Smooth muscle cell (in vitro differentiated cells): Measurements from ENCODE around the gene FSIP1. TPM values are rescaled to one million over a fixed set of nuclear protein-coding genes. Genes with fewer than 3 reads are reported as not detected.

Source experiments
- DNase-seq: peaks from one replicate; lab custom pipeline; 2025; ENCODE audit not compliant: unreplicated experiment; lab: John Stamatoyannopoulos, UW
- H2AFZ ChIP-seq: fragments of 200-600 bp; sonication (generic); 2 replicates; pipeline ENCODE4 v1.6.0; 2016; ENCODE audit warnings: antibody characterized with exemption, low read depth, mild to moderate bottlenecking
- H3F3A ChIP-seq: fragments of 200-600 bp; sonication (generic); 2 replicates; pipeline ENCODE4 v1.6.0; 2017; ENCODE audit warnings: antibody characterized with exemption, low read depth
- H3K27ac ChIP-seq: fragments of 200-600 bp; sonication (generic); 2 replicates; pipeline ENCODE4 v1.5.1; 2016; ENCODE audit warnings: low read depth, mild to moderate bottlenecking
- H3K27me3 ChIP-seq: fragments of 200-600 bp; sonication (generic); 2 replicates; pipeline ENCODE4 v1.6.1; 2016; ENCODE audit warnings: low read depth, mild to moderate bottlenecking
- H3K36me3 ChIP-seq: fragments of 200-600 bp; sonication (generic); 2 replicates; pipeline ENCODE4 v1.5.1; 2016; ENCODE audit warnings: low read depth
- H3K4me1 ChIP-seq: fragments of 200-600 bp; sonication (generic); 2 replicates; pipeline ENCODE4 v1.5.1; 2016; ENCODE audit warnings: low read depth
- H3K4me2 ChIP-seq: fragments of 200-600 bp; sonication (generic); 2 replicates; pipeline ENCODE4 v1.6.0; 2016; ENCODE audit warnings: mild to moderate bottlenecking
- H3K4me3 ChIP-seq: fragments of 200-600 bp; sonication (generic); 2 replicates; pipeline ENCODE4 v1.5.1; 2016; ENCODE audit warnings: mild to moderate bottlenecking
- H3K79me2 ChIP-seq: fragments of 200-600 bp; sonication (generic); 2 replicates; pipeline ENCODE4 v1.6.0; 2016; ENCODE audit warnings: low read depth, mild to moderate bottlenecking
- H3K9ac ChIP-seq: fragments of 200-600 bp; sonication (generic); 2 replicates; pipeline ENCODE4 v1.6.0; 2016; ENCODE audit warnings: low read depth
- H3K9me3 ChIP-seq: fragments of 200-600 bp; sonication (generic); replicated peaks from 2 replicates; pipeline ENCODE4 v1.5.1; 2016; ENCODE audit warnings: low read depth
- H4K20me1 ChIP-seq: fragments of 200-600 bp; sonication (generic); 2 replicates; pipeline ENCODE4 v1.6.0; 2016; ENCODE audit warnings: low read depth
- WGBS: methylation state at CpG from one replicate; pipeline ENCODE4 v1.1.7; 2016; ENCODE audit warnings: low lambda C conversion rate; 5-methylcytosine and 5-hydroxymethylcytosine counted together
- polyA plus RNA-seq: library from polyadenylated mRNA; unstranded; fragments of >200 nt; fragmentation: Nextera tagmentation; extraction: Ambion mirVana; gene quantifications from 2 replicates; pipeline ENCODE4 v1.2.1, GENCODE V29; 2016
- total RNA-seq: library from RNA; depleted of rRNA; stranded (reverse); fragments of >200 nt; gene quantifications from 2 replicates; pipeline ENCODE4 v1.2.3, GENCODE V29; 2014
- TF ChIP-seq, protein P1 (sequence below): fragments of 200-600 bp; sonication (generic); IDR thresholded peaks from 2 replicates; pipeline ENCODE4 v1.5.1; 2017; ENCODE audit warnings: borderline replicate concordance, mild to moderate bottlenecking, antibody characterized with exemption; ENCODE audit not compliant: insufficient read depth, poor library complexity, severe bottlenecking

Gene FSIP1
- total and polyA plus RNA-seq, 2 experiments from 2014 or later, result 0.13 to 0.43 TPM

DNA sequence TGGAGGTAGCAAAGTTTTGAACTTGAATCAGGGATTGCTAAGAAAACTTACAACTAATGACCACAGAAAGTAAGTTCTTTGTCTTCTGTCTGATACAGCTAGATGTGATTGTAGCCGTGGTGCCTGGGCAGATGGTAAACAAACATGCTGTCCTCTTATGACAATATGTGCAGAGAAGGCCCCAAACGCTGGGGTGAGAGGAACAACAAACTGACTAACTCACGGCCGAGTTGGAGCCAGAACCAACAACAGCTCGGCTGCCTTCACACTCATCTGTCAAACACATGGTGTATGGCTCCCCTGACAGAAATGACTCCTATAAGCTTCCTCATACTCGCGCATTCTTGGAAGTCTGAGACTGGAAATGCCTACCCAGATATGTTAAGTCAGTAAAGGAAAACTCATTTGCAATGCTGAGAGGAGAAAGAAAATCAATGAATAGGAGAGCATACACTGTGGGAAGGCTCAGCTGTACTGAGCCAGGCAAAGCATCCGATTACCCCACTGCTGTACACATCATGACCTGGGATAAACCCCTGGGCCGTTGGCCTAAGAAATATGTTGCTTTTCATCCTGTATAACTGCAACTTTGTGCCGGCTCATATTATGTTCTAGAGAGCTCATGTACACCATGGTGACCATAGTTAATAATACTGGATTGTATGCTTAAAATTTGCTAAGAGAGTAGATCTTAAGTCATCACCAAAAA, 196.1 kb downstream of the FSIP1 start:
- Histone ChIP-seq H3F3A (peaks cover 72% of the 10 kb centered on the region), H3K36me3 (peaks cover 64% of the 10 kb centered on the region), H3K4me3 (no peak overlapping the region), H3K27me3 (no peaks in the 10 kb centered on the region), H3K9me3 (no peaks in the 10 kb centered on the region), H2AFZ (no peak overlapping the region), H3K4me2 (no peak overlapping the region), H4K20me1 (peaks cover 100% of the 10 kb centered on the region), H3K4me1 (no peaks in the 10 kb centered on the region), H3K27ac (peak overlapping the region; percentile 24), H3K9ac (no peak overlapping the region), H3K79me2 (peaks cover 36% of the 10 kb centered on the region)
- WGBS, result 74% methylated on average over 10 of the region's 10 CpGs
- TF ChIP-seq, protein P1, sequence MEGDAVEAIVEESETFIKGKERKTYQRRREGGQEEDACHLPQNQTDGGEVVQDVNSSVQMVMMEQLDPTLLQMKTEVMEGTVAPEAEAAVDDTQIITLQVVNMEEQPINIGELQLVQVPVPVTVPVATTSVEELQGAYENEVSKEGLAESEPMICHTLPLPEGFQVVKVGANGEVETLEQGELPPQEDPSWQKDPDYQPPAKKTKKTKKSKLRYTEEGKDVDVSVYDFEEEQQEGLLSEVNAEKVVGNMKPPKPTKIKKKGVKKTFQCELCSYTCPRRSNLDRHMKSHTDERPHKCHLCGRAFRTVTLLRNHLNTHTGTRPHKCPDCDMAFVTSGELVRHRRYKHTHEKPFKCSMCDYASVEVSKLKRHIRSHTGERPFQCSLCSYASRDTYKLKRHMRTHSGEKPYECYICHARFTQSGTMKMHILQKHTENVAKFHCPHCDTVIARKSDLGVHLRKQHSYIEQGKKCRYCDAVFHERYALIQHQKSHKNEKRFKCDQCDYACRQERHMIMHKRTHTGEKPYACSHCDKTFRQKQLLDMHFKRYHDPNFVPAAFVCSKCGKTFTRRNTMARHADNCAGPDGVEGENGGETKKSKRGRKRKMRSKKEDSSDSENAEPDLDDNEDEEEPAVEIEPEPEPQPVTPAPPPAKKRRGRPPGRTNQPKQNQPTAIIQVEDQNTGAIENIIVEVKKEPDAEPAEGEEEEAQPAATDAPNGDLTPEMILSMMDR, result no peak
- DNase-seq, result no peak

DNA sequence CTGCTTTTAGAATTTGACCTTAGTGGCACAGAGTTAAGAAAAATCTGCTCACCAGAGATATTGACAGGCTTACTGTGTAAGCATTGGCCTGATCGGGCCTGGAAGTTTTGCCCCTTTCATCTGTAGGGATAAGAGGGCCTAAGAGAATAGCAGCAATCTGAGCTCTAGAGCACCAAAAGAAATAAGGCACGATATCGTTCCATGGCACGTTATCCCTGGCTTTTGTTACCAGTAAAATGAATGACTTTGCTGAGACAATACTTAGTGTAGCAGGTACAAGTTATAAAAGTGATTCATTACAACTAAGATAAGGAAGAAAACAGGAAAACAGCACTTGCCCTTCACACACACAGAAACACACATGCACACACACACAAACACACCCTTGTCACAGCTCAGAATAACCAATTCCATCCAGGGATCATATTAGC, 196.8 kb downstream of the FSIP1 start:
- peaks cover 57% of the 10 kb centered on the region for H3K36me3 ChIP-seq
- TF ChIP-seq, protein P1, result no peak
- peaks cover 99% of the 10 kb centered on the region for H4K20me1 ChIP-seq
- no peak overlapping the region for H2AFZ ChIP-seq
- H3K9me3 ChIP-seq, result no peaks in the 10 kb centered on the region
- no peak overlapping the region for H3K9ac ChIP-seq
- no peak overlapping the region for H3K4me2 ChIP-seq
- no peaks in the 10 kb centered on the region for H3K4me1 ChIP-seq
- H3K4me3 ChIP-seq, result no peak overlapping the region
- WGBS, result 92% methylated on average over 4 of the region's 4 CpGs
- DNase-seq, result no peak
- peak overlapping the region; percentile 24 for H3K27ac ChIP-seq
- H3K79me2 ChIP-seq, result peaks cover 41% of the 10 kb centered on the region
- H3K27me3 ChIP-seq, result no peaks in the 10 kb centered on the region
- peaks cover 66% of the 10 kb centered on the region for H3F3A ChIP-seq

DNA sequence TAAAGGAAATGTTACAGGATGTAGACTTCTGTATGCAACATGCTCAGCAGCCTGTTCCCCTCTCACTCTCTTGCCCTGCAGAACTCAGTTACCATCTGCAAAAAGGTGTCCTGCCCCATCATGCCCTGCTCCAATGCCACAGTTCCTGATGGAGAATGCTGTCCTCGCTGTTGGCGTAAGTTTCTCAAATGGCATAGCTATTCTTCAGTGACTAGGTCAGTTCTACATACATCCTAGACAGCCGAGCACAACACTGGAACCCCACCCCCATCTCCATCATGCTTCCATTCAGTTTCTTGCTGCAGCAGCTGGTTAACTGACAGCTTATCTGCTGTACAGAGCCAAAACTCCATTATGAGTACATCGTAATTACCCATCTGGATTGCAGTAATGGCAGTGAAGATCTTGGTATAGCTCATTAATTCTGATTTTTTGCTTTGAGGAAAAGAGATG, 197.2 kb downstream of the FSIP1 start:
- H3K9me3 ChIP-seq, result no peaks in the 10 kb centered on the region
- WGBS, result 94% methylated on average over 4 of the region's 4 CpGs
- DNase-seq, result no peak
- peaks cover 53% of the 10 kb centered on the region for H3K36me3 ChIP-seq
- H3K27ac ChIP-seq, result no peak overlapping the region
- no peak overlapping the region for H3K9ac ChIP-seq
- H3F3A ChIP-seq, result peaks cover 61% of the 10 kb centered on the region
- peaks cover 94% of the 10 kb centered on the region for H4K20me1 ChIP-seq
- H2AFZ ChIP-seq, result no peak overlapping the region
- H3K27me3 ChIP-seq, result no peaks in the 10 kb centered on the region
- H3K4me2 ChIP-seq, result peak overlapping the region; percentile 92
- H3K4me3 ChIP-seq, result peak overlapping the region; percentile 63
- TF ChIP-seq, protein P1, result no peak
- H3K4me1 ChIP-seq, result no peaks in the 10 kb centered on the region
- H3K79me2 ChIP-seq, result peaks cover 41% of the 10 kb centered on the region
